ENCODE data around the gene MAEA.
A peak's percentile ranks its signal among the peaks of the same experiment; 100 is the strongest.
"Not testable (repeated sequence)": the region's sequence is repeated elsewhere in the genome, so short reads cannot be mapped to it uniquely, and the experiment has no call there.

The MAEA gene

GRCh38 chr4:1328267-1329155 is 38.8 kb downstream of the MAEA start:
- H3K4me3 ChIP-seq (ENCODE audit: low read length in 2 of 2): no peak overlapping the region
- H3K27me3 ChIP-seq (ENCODE audit: control insufficient read depth in 2 of 2, insufficient read depth in 2 of 2, low read length in 2 of 2): no peaks in the 10 kb centered on the region
- no peaks in the 10 kb centered on the region for H3K4me1 ChIP-seq (ENCODE audit: control insufficient read depth in 2 of 2, insufficient read depth in 2 of 2, low read length in 2 of 2)
- peaks cover 56 to 64% of the 10 kb centered on the region in 2 donors for H3K36me3 ChIP-seq (ENCODE audit: control insufficient read depth in 2 of 2, insufficient read depth in 2 of 2, low read length in 2 of 2)
- H3K9me3 ChIP-seq (ENCODE audit: control insufficient read depth in 2 of 2, low read length in 2 of 2): no peaks in the 10 kb centered on the region
- no peak overlapping the region for H3K27ac ChIP-seq (ENCODE audit: low read depth in 2 of 2, low read length in 2 of 2)
- no peak overlapping the region for H3K9ac ChIP-seq (ENCODE audit: low read depth in 1 of 2, low read length in 2 of 2)

DNA sequence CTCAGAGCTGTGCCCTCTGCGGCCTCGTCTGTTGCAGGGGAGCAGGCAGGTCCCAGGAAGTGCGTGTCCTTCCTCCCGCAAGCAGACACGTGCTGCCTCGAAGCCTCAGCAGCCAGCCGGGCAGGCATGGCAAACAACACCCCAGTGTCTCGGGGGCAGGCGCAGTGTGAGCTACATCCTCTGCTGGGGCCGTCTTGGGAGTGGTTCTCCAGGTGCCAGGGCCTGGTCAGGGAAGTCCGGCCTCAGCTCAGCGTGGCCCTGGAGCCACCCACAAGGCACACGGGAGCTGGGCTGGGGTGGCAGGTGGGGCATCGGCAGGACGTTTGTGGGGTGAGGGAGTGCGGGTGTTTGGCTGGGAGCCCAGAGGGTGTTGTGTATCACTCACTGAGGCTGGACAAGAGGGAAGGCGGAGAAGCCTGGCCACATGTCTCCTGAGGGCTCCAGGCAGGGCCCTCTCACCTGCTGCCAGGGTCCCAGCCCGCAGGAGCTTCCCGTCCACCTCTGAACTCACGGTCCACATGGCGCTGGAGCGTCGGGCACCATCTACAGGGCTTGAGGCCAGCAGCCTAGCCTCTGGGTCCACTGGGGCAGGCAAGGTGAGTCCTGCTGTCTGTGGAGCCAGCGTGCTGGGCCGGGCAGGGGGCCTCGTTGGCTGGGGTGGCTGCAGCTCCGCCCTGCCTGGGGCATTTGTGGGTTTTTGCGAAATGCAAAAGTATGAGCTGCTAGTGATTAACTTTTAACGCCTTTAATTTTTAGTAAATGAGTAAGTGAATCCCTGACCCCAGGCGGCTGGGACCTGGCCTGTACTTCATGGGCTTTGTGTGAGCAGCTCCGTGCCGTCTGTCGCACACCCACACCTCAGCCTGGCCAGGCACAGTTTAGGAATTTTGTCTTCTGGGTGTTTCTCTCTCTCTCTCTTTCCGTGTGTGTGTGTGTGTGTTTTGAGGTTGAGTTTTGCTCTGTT is 40.0 kb downstream of the MAEA start:
- Histone ChIP-seq H3K27me3 (ENCODE audit: control insufficient read depth in 2 of 2, insufficient read depth in 2 of 2, low read length in 2 of 2) (no peaks in the 10 kb centered on the region), H3K4me1 (ENCODE audit: control insufficient read depth in 2 of 2, insufficient read depth in 2 of 2, low read length in 2 of 2) (no peaks in the 10 kb centered on the region), H3K9ac (ENCODE audit: low read depth in 1 of 2, low read length in 2 of 2) (no peak overlapping the region), H3K4me3 (ENCODE audit: low read length in 2 of 2) (no peak overlapping the region), H3K9me3 (ENCODE audit: control insufficient read depth in 2 of 2, low read length in 2 of 2) (no peaks in the 10 kb centered on the region), H3K36me3 (ENCODE audit: control insufficient read depth in 2 of 2, insufficient read depth in 2 of 2, low read length in 2 of 2) (peaks cover 57 to 66% of the 10 kb centered on the region in 2 donors), H3K27ac (ENCODE audit: low read depth in 2 of 2, low read length in 2 of 2) (no peak overlapping the region)

GRCh38 chr4:1330761-1331590 is 41.3 kb downstream of the MAEA start:
- no peaks in the 10 kb centered on the region for H3K4me1 ChIP-seq (ENCODE audit: control insufficient read depth in 2 of 2, insufficient read depth in 2 of 2, low read length in 2 of 2)
- no peak overlapping the region for H3K9ac ChIP-seq (ENCODE audit: low read depth in 1 of 2, low read length in 2 of 2)
- H3K9me3 ChIP-seq (ENCODE audit: control insufficient read depth in 2 of 2, low read length in 2 of 2): no peaks in the 10 kb centered on the region
- no peaks in the 10 kb centered on the region for H3K27me3 ChIP-seq (ENCODE audit: control insufficient read depth in 2 of 2, insufficient read depth in 2 of 2, low read length in 2 of 2)
- H3K36me3 ChIP-seq (ENCODE audit: control insufficient read depth in 2 of 2, insufficient read depth in 2 of 2, low read length in 2 of 2): peaks cover 57 to 61% of the 10 kb centered on the region in 2 donors
- H3K4me3 ChIP-seq (ENCODE audit: low read length in 2 of 2): no peak overlapping the region
- peak overlapping the region in 1 of 2 donors; percentile 4 for H3K27ac ChIP-seq (ENCODE audit: low read depth in 2 of 2, low read length in 2 of 2)

GRCh38 chr4:1331591-1332353 is 42.1 kb downstream of the MAEA start:
- Histone ChIP-seq H3K27me3 (ENCODE audit: control insufficient read depth in 2 of 2, insufficient read depth in 2 of 2, low read length in 2 of 2) (no peaks in the 10 kb centered on the region), H3K36me3 (ENCODE audit: control insufficient read depth in 2 of 2, insufficient read depth in 2 of 2, low read length in 2 of 2) (peaks cover 56 to 61% of the 10 kb centered on the region in 2 donors), H3K27ac (ENCODE audit: low read depth in 2 of 2, low read length in 2 of 2) (peak overlapping the region in 1 of 2 donors; percentile 4), H3K4me1 (ENCODE audit: control insufficient read depth in 2 of 2, insufficient read depth in 2 of 2, low read length in 2 of 2) (no peaks in the 10 kb centered on the region), H3K9me3 (ENCODE audit: control insufficient read depth in 2 of 2, low read length in 2 of 2) (no peaks in the 10 kb centered on the region), H3K9ac (ENCODE audit: low read depth in 1 of 2, low read length in 2 of 2) (no peak overlapping the region), H3K4me3 (ENCODE audit: low read length in 2 of 2) (no peak overlapping the region)

DNA sequence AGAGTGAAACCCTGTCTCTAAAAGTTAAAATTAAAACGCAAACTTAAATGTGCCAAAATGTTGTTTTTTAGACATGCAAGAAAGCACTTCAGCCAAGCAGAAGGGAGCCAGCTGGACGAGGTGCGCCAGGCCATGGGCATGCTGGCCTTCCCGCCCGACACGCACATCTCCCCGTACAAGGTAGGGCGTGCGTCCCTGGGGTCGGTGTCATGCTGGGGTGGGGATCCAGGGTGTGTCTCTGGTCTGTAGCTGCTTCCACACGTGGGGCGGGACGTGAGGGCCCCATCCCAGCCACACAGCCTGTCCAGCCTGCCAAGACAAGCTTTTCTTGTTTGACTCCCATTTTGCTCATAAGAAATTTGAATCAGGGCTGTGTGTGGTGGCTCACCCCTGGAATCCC is 43.0 kb downstream of the MAEA start:
- no peak overlapping the region for H3K4me3 ChIP-seq (ENCODE audit: low read length in 2 of 2)
- H3K4me1 ChIP-seq (ENCODE audit: control insufficient read depth in 2 of 2, insufficient read depth in 2 of 2, low read length in 2 of 2): no peaks in the 10 kb centered on the region
- H3K27ac ChIP-seq (ENCODE audit: low read depth in 2 of 2, low read length in 2 of 2): no peak overlapping the region
- no peaks in the 10 kb centered on the region for H3K9me3 ChIP-seq (ENCODE audit: control insufficient read depth in 2 of 2, low read length in 2 of 2)
- no peak overlapping the region for H3K9ac ChIP-seq (ENCODE audit: low read depth in 1 of 2, low read length in 2 of 2)
- H3K36me3 ChIP-seq (ENCODE audit: control insufficient read depth in 2 of 2, insufficient read depth in 2 of 2, low read length in 2 of 2): peaks cover 56 to 61% of the 10 kb centered on the region in 2 donors
- no peaks in the 10 kb centered on the region for H3K27me3 ChIP-seq (ENCODE audit: control insufficient read depth in 2 of 2, insufficient read depth in 2 of 2, low read length in 2 of 2)

- H3K9ac ChIP-seq (ENCODE audit: low read depth in 1 of 2, low read length in 2 of 2): no peak overlapping the region
- H3K4me1 ChIP-seq (ENCODE audit: control insufficient read depth in 2 of 2, insufficient read depth in 2 of 2, low read length in 2 of 2): no peaks in the 10 kb centered on the region
- H3K9me3 ChIP-seq (ENCODE audit: control insufficient read depth in 2 of 2, low read length in 2 of 2): no peaks in the 10 kb centered on the region
- no peaks in the 10 kb centered on the region for H3K27me3 ChIP-seq (ENCODE audit: control insufficient read depth in 2 of 2, insufficient read depth in 2 of 2, low read length in 2 of 2)
- H3K4me3 ChIP-seq (ENCODE audit: low read length in 2 of 2): no peak overlapping the region
- H3K27ac ChIP-seq (ENCODE audit: low read depth in 2 of 2, low read length in 2 of 2): no peak overlapping the region
- peaks cover 57 to 61% of the 10 kb centered on the region in 2 donors for H3K36me3 ChIP-seq (ENCODE audit: control insufficient read depth in 2 of 2, insufficient read depth in 2 of 2, low read length in 2 of 2)
These were observed 43.6 kb downstream of the MAEA start for GRCh38 chr4:1333256-1333655.

DNA sequence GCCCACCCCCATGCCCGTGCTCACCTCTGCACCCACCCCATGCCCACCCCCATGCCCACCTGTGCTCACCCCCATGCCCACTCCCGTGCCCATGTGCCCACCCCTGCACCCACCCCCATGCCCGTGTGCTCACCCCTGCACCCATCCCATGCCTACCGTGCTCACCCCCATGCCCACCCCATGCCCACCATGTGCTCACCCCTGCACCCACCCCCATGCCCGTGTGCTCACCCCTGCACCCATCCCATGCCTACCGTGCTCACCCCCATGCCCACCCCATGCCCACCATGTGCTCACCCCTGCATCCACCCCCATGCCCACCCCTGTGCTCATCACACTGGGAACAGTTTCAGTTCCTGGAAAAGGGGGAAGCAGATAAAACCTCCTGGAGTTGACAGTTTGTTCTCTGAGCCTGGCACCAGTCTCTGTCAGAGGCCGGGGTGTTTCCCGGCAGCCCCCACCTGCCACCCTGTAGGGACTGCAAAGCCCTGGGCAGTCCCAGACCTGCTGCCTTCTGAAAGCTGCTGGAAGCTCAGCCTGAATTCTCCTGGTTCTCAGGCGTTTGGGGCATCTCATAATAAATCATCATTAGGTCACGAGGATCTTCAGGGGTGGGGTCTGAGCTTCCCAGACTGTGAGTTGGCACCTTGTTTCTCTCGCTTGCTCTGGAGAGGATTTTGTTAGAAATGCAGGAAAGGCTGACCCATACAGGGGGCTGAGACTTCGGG is 44.3 kb downstream of the MAEA start:
- peak overlapping the region; percentile 22 to 23 for H3K27ac ChIP-seq (ENCODE audit: low read depth in 2 of 2, low read length in 2 of 2)
- not testable (repeated sequence) for H3K27me3 ChIP-seq (ENCODE audit: control insufficient read depth in 2 of 2, insufficient read depth in 2 of 2, low read length in 2 of 2); H3K4me1 ChIP-seq (ENCODE audit: control insufficient read depth in 2 of 2, insufficient read depth in 2 of 2, low read length in 2 of 2); H3K9me3 ChIP-seq (ENCODE audit: control insufficient read depth in 2 of 2, low read length in 2 of 2); H3K9ac ChIP-seq (ENCODE audit: low read depth in 1 of 2, low read length in 2 of 2); H3K4me3 ChIP-seq (ENCODE audit: low read length in 2 of 2)
- H3K36me3 ChIP-seq (ENCODE audit: control insufficient read depth in 2 of 2, insufficient read depth in 2 of 2, low read length in 2 of 2): peaks cover 55 to 60% of the 10 kb centered on the region in 2 donors

DNA sequence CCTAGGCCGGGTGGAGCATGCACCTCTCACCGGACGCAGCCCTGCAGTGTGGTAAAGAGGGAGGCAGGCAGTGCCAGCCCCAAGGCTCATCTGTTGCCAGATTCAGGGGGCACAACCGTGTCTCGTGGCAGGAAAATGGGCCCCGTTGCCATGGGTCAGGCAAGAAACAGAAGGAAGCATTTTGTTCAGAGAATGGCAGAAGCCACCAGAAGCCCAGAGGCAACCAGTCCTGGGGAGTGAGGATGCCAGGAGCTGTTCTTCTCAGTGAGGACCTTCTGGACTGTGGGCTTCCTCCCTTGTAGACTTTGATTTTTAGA is 44.8 kb downstream of the MAEA start:
- Histone ChIP-seq H3K36me3 (ENCODE audit: control insufficient read depth in 2 of 2, insufficient read depth in 2 of 2, low read length in 2 of 2) (peaks cover 58 to 60% of the 10 kb centered on the region in 2 donors), H3K27ac (ENCODE audit: low read depth in 2 of 2, low read length in 2 of 2) (peak overlapping the region; percentile 22 to 23), H3K27me3 (ENCODE audit: control insufficient read depth in 2 of 2, insufficient read depth in 2 of 2, low read length in 2 of 2) (no peaks in the 10 kb centered on the region), H3K4me3 (ENCODE audit: low read length in 2 of 2) (no peak overlapping the region), H3K9ac (ENCODE audit: low read depth in 1 of 2, low read length in 2 of 2) (no peak overlapping the region), H3K9me3 (ENCODE audit: control insufficient read depth in 2 of 2, low read length in 2 of 2) (no peaks in the 10 kb centered on the region), H3K4me1 (ENCODE audit: control insufficient read depth in 2 of 2, insufficient read depth in 2 of 2, low read length in 2 of 2) (no peaks in the 10 kb centered on the region)

Measured in mucosa of rectum (tissue), 2 donors.